ENCODE measurements around the gene RBBP5.

Gene RBBP5

GRCh38 chr1:205060746-205061145 is 61.0 kb downstream of the RBBP5 start:
- peaks cover 5% of the 10 kb centered on the region; the same call in 1 of the 2 replicates for H3K4me1 ChIP-seq (ENCODE audit: control insufficient read depth, insufficient read depth, low read length)
- no peak for DNase-seq (ENCODE audit: low read depth, low spot score)
- H3K27ac ChIP-seq (ENCODE audit: low read length) = no peak overlapping the region
- H3K4me3 ChIP-seq (ENCODE audit: low read length) = no peak overlapping the region
- no CpG with 5 or more reads among the region's 10 CpGs for WGBS (ENCODE audit: insufficient coverage, insufficient read length)
- H3K36me3 ChIP-seq (ENCODE audit: control insufficient read depth, insufficient read depth, low read length) = no peaks in the 10 kb centered on the region
- no peaks in the 10 kb centered on the region for H3K27me3 ChIP-seq (ENCODE audit: control insufficient read depth, insufficient read depth, low read length)
- no peaks in the 10 kb centered on the region for H3K9me3 ChIP-seq (ENCODE audit: control insufficient read depth, insufficient read depth, low read length)

- no peak for DNase-seq (ENCODE audit: low read depth, low spot score)
- H3K27me3 ChIP-seq (ENCODE audit: control insufficient read depth, insufficient read depth, low read length) = no peaks in the 10 kb centered on the region
- H3K4me1 ChIP-seq (ENCODE audit: control insufficient read depth, insufficient read depth, low read length) = peaks cover 5% of the 10 kb centered on the region; the same call in 1 of the 2 replicates
- WGBS (ENCODE audit: insufficient coverage, insufficient read length) = no CpG with 5 or more reads among the region's 6 CpGs
- no peak overlapping the region for H3K27ac ChIP-seq (ENCODE audit: low read length)
- no peaks in the 10 kb centered on the region for H3K36me3 ChIP-seq (ENCODE audit: control insufficient read depth, insufficient read depth, low read length)
- H3K9me3 ChIP-seq (ENCODE audit: control insufficient read depth, insufficient read depth, low read length) = no peaks in the 10 kb centered on the region
- no peak overlapping the region for H3K4me3 ChIP-seq (ENCODE audit: low read length)
These were observed 62.1 kb downstream of the RBBP5 start for GRCh38 chr1:205059660-205060059.

GRCh38 chr1:205058853-205059252 is 62.9 kb downstream of the RBBP5 start:
- no peak overlapping the region for H3K27ac ChIP-seq (ENCODE audit: low read length)
- H3K4me1 ChIP-seq (ENCODE audit: control insufficient read depth, insufficient read depth, low read length) = peaks cover 8% of the 10 kb centered on the region; the same call in 1 of the 2 replicates
- H3K4me3 ChIP-seq (ENCODE audit: low read length) = no peak overlapping the region
- 0 out of 2 replicates have a peak, but pooled peaks cover 2% of the 10 kb centered on the region for H3K36me3 ChIP-seq (ENCODE audit: control insufficient read depth, insufficient read depth, low read length)
- H3K27me3 ChIP-seq (ENCODE audit: control insufficient read depth, insufficient read depth, low read length) = no peaks in the 10 kb centered on the region
- DNase-seq (ENCODE audit: low read depth, low spot score) = no peak
- H3K9me3 ChIP-seq (ENCODE audit: control insufficient read depth, insufficient read depth, low read length) = no peaks in the 10 kb centered on the region
- WGBS (ENCODE audit: insufficient coverage, insufficient read length) = no CpG with 5 or more reads among the region's 12 CpGs

GRCh38 chr1:205057808-205058575 is 63.8 kb downstream of the RBBP5 start:
- H3K36me3 ChIP-seq (ENCODE audit: control insufficient read depth, insufficient read depth, low read length) = 0 out of 2 replicates have a peak, but pooled peaks cover 2% of the 10 kb centered on the region
- no peaks in the 10 kb centered on the region for H3K9me3 ChIP-seq (ENCODE audit: control insufficient read depth, insufficient read depth, low read length)
- WGBS (ENCODE audit: insufficient coverage, insufficient read length) = no CpG with 5 or more reads among the region's 19 CpGs
- no peak overlapping the region for H3K4me3 ChIP-seq (ENCODE audit: low read length)
- H3K27ac ChIP-seq (ENCODE audit: low read length) = no peak overlapping the region
- peaks cover 8% of the 10 kb centered on the region; the same call in 1 of the 2 replicates for H3K4me1 ChIP-seq (ENCODE audit: control insufficient read depth, insufficient read depth, low read length)
- no peak for DNase-seq (ENCODE audit: low read depth, low spot score)
- H3K27me3 ChIP-seq (ENCODE audit: control insufficient read depth, insufficient read depth, low read length) = no peaks in the 10 kb centered on the region

GRCh38 chr1:205056956-205057568 is 64.7 kb downstream of the RBBP5 start:
- WGBS (ENCODE audit: insufficient coverage, insufficient read length) = no CpG with 5 or more reads among the region's 6 CpGs
- no peak overlapping the region for H3K4me3 ChIP-seq (ENCODE audit: low read length)
- no peak overlapping the region for H3K27ac ChIP-seq (ENCODE audit: low read length)
- no peak for DNase-seq (ENCODE audit: low read depth, low spot score)
- no peaks in the 10 kb centered on the region for H3K9me3 ChIP-seq (ENCODE audit: control insufficient read depth, insufficient read depth, low read length)
- H3K36me3 ChIP-seq (ENCODE audit: control insufficient read depth, insufficient read depth, low read length) = 0 out of 2 replicates have a peak, but pooled peaks cover 2% of the 10 kb centered on the region
- H3K4me1 ChIP-seq (ENCODE audit: control insufficient read depth, insufficient read depth, low read length) = peaks cover 8% of the 10 kb centered on the region; the same call in 1 of the 2 replicates
- H3K27me3 ChIP-seq (ENCODE audit: control insufficient read depth, insufficient read depth, low read length) = no peaks in the 10 kb centered on the region

GRCh38 chr1:205056188-205056611 is 65.6 kb downstream of the RBBP5 start:
- H3K9me3 ChIP-seq (ENCODE audit: control insufficient read depth, insufficient read depth, low read length) = no peaks in the 10 kb centered on the region
- H3K36me3 ChIP-seq (ENCODE audit: control insufficient read depth, insufficient read depth, low read length) = 0 out of 2 replicates have a peak, but pooled peaks cover 2% of the 10 kb centered on the region
- DNase-seq (ENCODE audit: low read depth, low spot score) = no peak
- no peak overlapping the region for H3K27ac ChIP-seq (ENCODE audit: low read length)
- H3K4me3 ChIP-seq (ENCODE audit: low read length) = no peak overlapping the region
- no CpG with 5 or more reads among the region's 13 CpGs for WGBS (ENCODE audit: insufficient coverage, insufficient read length)
- H3K27me3 ChIP-seq (ENCODE audit: control insufficient read depth, insufficient read depth, low read length) = no peaks in the 10 kb centered on the region
- peaks cover 3% of the 10 kb centered on the region; the same call in 1 of the 2 replicates for H3K4me1 ChIP-seq (ENCODE audit: control insufficient read depth, insufficient read depth, low read length)

GRCh38 chr1:205054013-205054412 is 67.8 kb downstream of the RBBP5 start:
- H3K9me3 ChIP-seq (ENCODE audit: control insufficient read depth, insufficient read depth, low read length) = no peaks in the 10 kb centered on the region
- 0 out of 2 replicates have a peak, but pooled peaks cover 2% of the 10 kb centered on the region for H3K36me3 ChIP-seq (ENCODE audit: control insufficient read depth, insufficient read depth, low read length)
- no peaks in the 10 kb centered on the region for H3K27me3 ChIP-seq (ENCODE audit: control insufficient read depth, insufficient read depth, low read length)
- H3K4me3 ChIP-seq (ENCODE audit: low read length) = no peak overlapping the region
- no peak for DNase-seq (ENCODE audit: low read depth, low spot score)
- no CpG with 5 or more reads among the region's 7 CpGs for WGBS (ENCODE audit: insufficient coverage, insufficient read length)
- no peak overlapping the region for H3K27ac ChIP-seq (ENCODE audit: low read length)
- H3K4me1 ChIP-seq (ENCODE audit: control insufficient read depth, insufficient read depth, low read length) = peaks cover 3% of the 10 kb centered on the region; the same call in 1 of the 2 replicates

- Histone ChIP-seq H3K4me3 (ENCODE audit: low read length) (no peak overlapping the region), H3K4me1 (ENCODE audit: control insufficient read depth, insufficient read depth, low read length) (peaks cover 3% of the 10 kb centered on the region; the same call in 1 of the 2 replicates), H3K36me3 (ENCODE audit: control insufficient read depth, insufficient read depth, low read length) (0 out of 2 replicates have a peak, but pooled peaks cover 2% of the 10 kb centered on the region), H3K27me3 (ENCODE audit: control insufficient read depth, insufficient read depth, low read length) (no peaks in the 10 kb centered on the region), H3K27ac (ENCODE audit: low read length) (no peak overlapping the region), H3K9me3 (ENCODE audit: control insufficient read depth, insufficient read depth, low read length) (no peaks in the 10 kb centered on the region)
- DNase-seq (ENCODE audit: low read depth, low spot score) = no peak
- WGBS (ENCODE audit: insufficient coverage, insufficient read length) = no CpG with 5 or more reads among the region's 5 CpGs
These were observed 68.5 kb downstream of the RBBP5 start for GRCh38 chr1:205053296-205053695.

- H3K4me1 ChIP-seq (ENCODE audit: control insufficient read depth, insufficient read depth, low read length) = peaks cover 3% of the 10 kb centered on the region; the same call in 1 of the 2 replicates
- no peak overlapping the region for H3K4me3 ChIP-seq (ENCODE audit: low read length)
- H3K36me3 ChIP-seq (ENCODE audit: control insufficient read depth, insufficient read depth, low read length) = 0 out of 2 replicates have a peak, but pooled peaks cover 2% of the 10 kb centered on the region
- H3K9me3 ChIP-seq (ENCODE audit: control insufficient read depth, insufficient read depth, low read length) = no peaks in the 10 kb centered on the region
- H3K27me3 ChIP-seq (ENCODE audit: control insufficient read depth, insufficient read depth, low read length) = no peaks in the 10 kb centered on the region
- WGBS (ENCODE audit: insufficient coverage, insufficient read length) = no CpG with 5 or more reads among the region's 11 CpGs
- H3K27ac ChIP-seq (ENCODE audit: low read length) = no peak overlapping the region
- no peak for DNase-seq (ENCODE audit: low read depth, low spot score)
These were observed 69.1 kb downstream of the RBBP5 start for GRCh38 chr1:205052690-205053089.

GRCh38 chr1:205049479-205049878 is 72.3 kb downstream of the RBBP5 start:
- 0 out of 2 replicates have a peak, but pooled peaks cover 2% of the 10 kb centered on the region for H3K36me3 ChIP-seq (ENCODE audit: control insufficient read depth, insufficient read depth, low read length)
- H3K27me3 ChIP-seq (ENCODE audit: control insufficient read depth, insufficient read depth, low read length) = no peaks in the 10 kb centered on the region; the same call in 1 of the 2 replicates
- H3K4me3 ChIP-seq (ENCODE audit: low read length) = no peak overlapping the region
- H3K27ac ChIP-seq (ENCODE audit: low read length) = no peak overlapping the region
- H3K9me3 ChIP-seq (ENCODE audit: control insufficient read depth, insufficient read depth, low read length) = no peaks in the 10 kb centered on the region
- DNase-seq (ENCODE audit: low read depth, low spot score) = no peak
- no CpG with 5 or more reads among the region's 6 CpGs for WGBS (ENCODE audit: insufficient coverage, insufficient read length)
- peaks cover 15% of the 10 kb centered on the region for H3K4me1 ChIP-seq (ENCODE audit: control insufficient read depth, insufficient read depth, low read length)
